HEK293 (cell line): ENCODE measurements around the gene HOXA11.

Experiments used
- FEZF1 ChIP-seq: fragments of 450-650 bp; formaldehyde crosslinking; IDR thresholded peaks from 2 replicates; pipeline ENCODE4 v1.5.1; 2016; ENCODE audit warnings: missing biosample characterization, missing genetic modification characterization
- HOXC10 ChIP-seq: sonication (generic); formaldehyde crosslinking; IDR thresholded peaks from 2 replicates; pipeline ENCODE4 v1.8.1; 2023; ENCODE audit warnings: mild to moderate bottlenecking, missing genetic modification reagents
- KLF10 ChIP-seq: fragments of 450-650 bp; IDR thresholded peaks from 2 replicates; pipeline ENCODE4 v1.5.1; 2018; ENCODE audit warnings: missing biosample characterization, mild to moderate bottlenecking, missing genetic modification characterization
- KLF8 ChIP-seq: fragments of 450-650 bp; formaldehyde crosslinking; IDR thresholded peaks from 2 replicates; pipeline ENCODE4 v1.5.1; 2016; ENCODE audit warnings: missing biosample characterization, missing genetic modification characterization
- RBAK ChIP-seq: fragments of 450-650 bp; formaldehyde crosslinking; IDR thresholded peaks from 2 replicates; pipeline ENCODE4 v1.5.1; 2016; ENCODE audit warnings: missing biosample characterization, missing genetic modification characterization
- TCF7L2 ChIP-seq: IDR thresholded peaks from 2 replicates; pipeline ENCODE4 v1.6.1; 2011; ENCODE audit warnings: low read depth, mild to moderate bottlenecking, inconsistent platforms, low read length, moderate library complexity, borderline replicate concordance
- TRIM28 ChIP-seq: IDR thresholded peaks from 2 replicates; pipeline ENCODE4 v1.6.1; 2011; ENCODE audit warnings: low read length, control low read depth, borderline replicate concordance
- ZFP37 ChIP-seq: fragments of 450-650 bp; formaldehyde crosslinking; IDR thresholded peaks from 2 replicates; pipeline ENCODE4 v1.5.1; 2016; ENCODE audit warnings: missing biosample characterization, missing genetic modification characterization
- ZNF114 ChIP-seq: fragments of 450-650 bp; formaldehyde crosslinking; IDR thresholded peaks from 2 replicates; pipeline ENCODE4 v1.5.0; 2017; ENCODE audit warnings: missing biosample characterization, missing genetic modification characterization
- ZNF138 ChIP-seq: fragments of 450-650 bp; formaldehyde crosslinking; IDR thresholded peaks from 2 replicates; pipeline ENCODE4 v1.5.1; 2016; ENCODE audit warnings: missing biosample characterization, missing genetic modification characterization, borderline replicate concordance
- ZNF311 ChIP-seq: fragments of 450-650 bp; formaldehyde crosslinking; IDR thresholded peaks from 2 replicates; pipeline ENCODE4 v1.5.1; 2017; ENCODE audit warnings: missing biosample characterization, missing genetic modification characterization, borderline replicate concordance
- ZNF341 ChIP-seq: fragments of 450-650 bp; formaldehyde crosslinking; IDR thresholded peaks from 2 replicates; pipeline ENCODE4; 2016; ENCODE audit warnings: low read depth, missing biosample characterization, missing genetic modification characterization
- ZNF354C ChIP-seq: fragments of 450-650 bp; formaldehyde crosslinking; IDR thresholded peaks from 2 replicates; pipeline ENCODE4 v1.5.1; 2016; ENCODE audit warnings: missing biosample characterization, missing genetic modification characterization, low read depth, borderline replicate concordance
- ZNF394 ChIP-seq: fragments of 450-650 bp; formaldehyde crosslinking; IDR thresholded peaks from 2 replicates; pipeline ENCODE4 v1.5.1; 2016; ENCODE audit warnings: missing biosample characterization, missing genetic modification characterization, mild to moderate bottlenecking, moderate library complexity, borderline replicate concordance
- ZNF571 ChIP-seq: fragments of 450-650 bp; formaldehyde crosslinking; IDR thresholded peaks from 2 replicates; pipeline ENCODE4 v1.5.0; 2017; ENCODE audit warnings: missing biosample characterization, missing genetic modification characterization
- ZNF654 ChIP-seq: fragments of 450-650 bp; formaldehyde crosslinking; IDR thresholded peaks from 2 replicates; pipeline ENCODE4 v1.5.1; 2016; ENCODE audit warnings: low read depth, missing biosample characterization, missing genetic modification characterization
- ZNF658 ChIP-seq: fragments of 450-650 bp; formaldehyde crosslinking; IDR thresholded peaks from 2 replicates; pipeline ENCODE4; 2016; ENCODE audit warnings: missing biosample characterization, missing genetic modification characterization
- ZNF660 ChIP-seq: fragments of 450-650 bp; IDR thresholded peaks from 2 replicates; pipeline ENCODE4 v1.5.1; 2018; ENCODE audit warnings: missing biosample characterization, mild to moderate bottlenecking, missing genetic modification characterization
- ZNF791 ChIP-seq: fragments of 450-650 bp; formaldehyde crosslinking; IDR thresholded peaks from 2 replicates; pipeline ENCODE4 v1.5.1; 2016; ENCODE audit warnings: missing biosample characterization, missing genetic modification characterization
- ZNF843 ChIP-seq: fragments of 450-650 bp; formaldehyde crosslinking; IDR thresholded peaks from 2 replicates; pipeline ENCODE4 v1.5.1; 2016; ENCODE audit warnings: missing biosample characterization, missing genetic modification characterization
- ZSCAN16 ChIP-seq: fragments of 450-650 bp; formaldehyde crosslinking; IDR thresholded peaks from 2 replicates; pipeline ENCODE4 v1.5.1; 2016; ENCODE audit warnings: missing biosample characterization, missing genetic modification characterization
- ZSCAN30 ChIP-seq: fragments of 450-650 bp; IDR thresholded peaks from 2 replicates; pipeline ENCODE4 v1.5.1; 2018; ENCODE audit warnings: missing biosample characterization, mild to moderate bottlenecking, missing genetic modification characterization, moderate library complexity
- TF ChIP-seq, protein P1 (sequence below): fragments of 450-650 bp; formaldehyde crosslinking; IDR thresholded peaks from 2 replicates; pipeline ENCODE4 v1.5.1; 2016; ENCODE audit warnings: missing biosample characterization, missing genetic modification characterization
- TF ChIP-seq, protein P2 (sequence below): fragments of 450-650 bp; formaldehyde crosslinking; IDR thresholded peaks from 2 replicates; pipeline ENCODE4 v1.5.1; 2016; ENCODE audit warnings: missing biosample characterization, missing genetic modification characterization
- TF ChIP-seq, protein P3 (sequence below): fragments of 450-650 bp; formaldehyde crosslinking; IDR thresholded peaks from 2 replicates; pipeline ENCODE4 v1.5.1; 2016; ENCODE audit warnings: missing biosample characterization, missing genetic modification characterization
- TF ChIP-seq, protein P4 (sequence below): fragments of 450-650 bp; formaldehyde crosslinking; IDR thresholded peaks from 2 replicates; pipeline ENCODE4 v1.5.1; 2016; ENCODE audit warnings: missing biosample characterization, missing genetic modification characterization, borderline replicate concordance
- TF ChIP-seq, protein P5 (sequence below): fragments of 450-650 bp; formaldehyde crosslinking; IDR thresholded peaks from 2 replicates; pipeline ENCODE4 v1.5.1; 2016; ENCODE audit warnings: missing biosample characterization, missing genetic modification characterization, borderline replicate concordance

HOXA11 gene

DNA sequence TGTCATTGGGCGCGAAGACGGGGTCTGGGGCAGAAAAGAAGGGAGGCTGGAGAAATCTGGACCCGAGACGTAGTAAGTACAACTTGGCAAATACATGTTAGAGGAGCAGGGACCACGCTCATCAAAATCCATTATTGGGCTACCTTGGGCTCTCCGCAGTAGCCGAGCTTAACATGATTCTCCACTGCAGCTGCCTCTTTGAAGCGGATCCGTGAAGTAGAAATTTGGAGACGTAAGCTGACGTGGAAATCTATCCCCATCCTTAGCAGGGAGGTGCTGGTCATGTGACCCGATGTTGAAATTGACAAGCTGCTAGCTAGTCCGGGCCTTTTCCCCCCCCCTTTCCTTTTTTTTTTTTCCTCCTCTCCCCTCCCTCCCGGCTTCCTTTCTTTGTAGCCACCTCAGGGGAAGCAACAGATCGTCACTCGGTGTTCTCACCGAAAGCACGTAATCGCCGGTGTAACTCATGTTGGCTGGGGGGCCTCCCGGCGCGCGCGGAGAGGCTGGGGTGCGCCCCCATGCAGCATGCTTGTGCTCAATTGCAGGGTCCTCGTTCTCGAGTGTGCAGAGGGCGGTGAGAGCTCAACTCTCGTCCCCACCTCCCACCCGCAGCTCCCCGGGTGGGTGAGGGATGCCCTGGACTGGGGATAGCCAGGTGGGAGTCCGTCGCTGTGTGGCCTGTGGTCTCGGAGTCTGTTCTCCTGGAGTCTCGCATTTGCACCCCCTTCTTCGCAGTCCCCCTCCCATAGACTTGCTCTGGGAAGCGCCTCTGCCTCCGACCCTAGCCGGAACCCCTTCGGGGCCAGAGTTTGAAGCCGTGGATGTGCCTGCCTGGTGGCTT lies at the start of gene HOXA11 (continued):
- TF ChIP-seq, protein P1, sequence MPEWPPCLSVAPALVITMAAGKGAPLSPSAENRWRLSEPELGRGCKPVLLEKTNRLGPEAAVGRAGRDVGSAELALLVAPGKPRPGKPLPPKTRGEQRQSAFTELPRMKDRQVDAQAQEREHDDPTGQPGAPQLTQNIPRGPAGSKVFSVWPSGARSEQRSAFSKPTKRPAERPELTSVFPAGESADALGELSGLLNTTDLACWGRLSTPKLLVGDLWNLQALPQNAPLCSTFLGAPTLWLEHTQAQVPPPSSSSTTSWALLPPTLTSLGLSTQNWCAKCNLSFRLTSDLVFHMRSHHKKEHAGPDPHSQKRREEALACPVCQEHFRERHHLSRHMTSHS (tag by site-specific recombination): no peak
- TF ChIP-seq, protein P2, sequence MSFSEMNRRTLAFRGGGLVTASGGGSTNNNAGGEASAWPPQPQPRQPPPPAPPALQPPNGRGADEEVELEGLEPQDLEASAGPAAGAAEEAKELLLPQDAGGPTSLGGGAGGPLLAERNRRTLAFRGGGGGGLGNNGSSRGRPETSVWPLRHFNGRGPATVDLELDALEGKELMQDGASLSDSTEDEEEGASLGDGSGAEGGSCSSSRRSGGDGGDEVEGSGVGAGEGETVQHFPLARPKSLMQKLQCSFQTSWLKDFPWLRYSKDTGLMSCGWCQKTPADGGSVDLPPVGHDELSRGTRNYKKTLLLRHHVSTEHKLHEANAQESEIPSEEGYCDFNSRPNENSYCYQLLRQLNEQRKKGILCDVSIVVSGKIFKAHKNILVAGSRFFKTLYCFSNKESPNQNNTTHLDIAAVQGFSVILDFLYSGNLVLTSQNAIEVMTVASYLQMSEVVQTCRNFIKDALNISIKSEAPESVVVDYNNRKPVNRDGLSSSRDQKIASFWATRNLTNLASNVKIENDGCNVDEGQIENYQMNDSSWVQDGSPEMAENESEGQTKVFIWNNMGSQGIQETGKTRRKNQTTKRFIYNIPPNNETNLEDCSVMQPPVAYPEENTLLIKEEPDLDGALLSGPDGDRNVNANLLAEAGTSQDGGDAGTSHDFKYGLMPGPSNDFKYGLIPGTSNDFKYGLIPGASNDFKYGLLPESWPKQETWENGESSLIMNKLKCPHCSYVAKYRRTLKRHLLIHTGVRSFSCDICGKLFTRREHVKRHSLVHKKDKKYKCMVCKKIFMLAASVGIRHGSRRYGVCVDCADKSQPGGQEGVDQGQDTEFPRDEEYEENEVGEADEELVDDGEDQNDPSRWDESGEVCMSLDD: peak; percentile 78
- TF ChIP-seq ZNF654 (tag by site-specific recombination): no peak; the same call in 1 of the 2 replicates
- no peak for TF ChIP-seq ZNF843 (tag by site-specific recombination)
- peak; percentile 47 for TF ChIP-seq KLF8 (tag by site-specific recombination)
- TF ChIP-seq, protein P3, sequence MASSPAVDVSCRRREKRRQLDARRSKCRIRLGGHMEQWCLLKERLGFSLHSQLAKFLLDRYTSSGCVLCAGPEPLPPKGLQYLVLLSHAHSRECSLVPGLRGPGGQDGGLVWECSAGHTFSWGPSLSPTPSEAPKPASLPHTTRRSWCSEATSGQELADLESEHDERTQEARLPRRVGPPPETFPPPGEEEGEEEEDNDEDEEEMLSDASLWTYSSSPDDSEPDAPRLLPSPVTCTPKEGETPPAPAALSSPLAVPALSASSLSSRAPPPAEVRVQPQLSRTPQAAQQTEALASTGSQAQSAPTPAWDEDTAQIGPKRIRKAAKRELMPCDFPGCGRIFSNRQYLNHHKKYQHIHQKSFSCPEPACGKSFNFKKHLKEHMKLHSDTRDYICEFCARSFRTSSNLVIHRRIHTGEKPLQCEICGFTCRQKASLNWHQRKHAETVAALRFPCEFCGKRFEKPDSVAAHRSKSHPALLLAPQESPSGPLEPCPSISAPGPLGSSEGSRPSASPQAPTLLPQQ (tag by site-specific recombination): 0 out of 2 replicates have a peak, but pooled peaks have one; percentile 9
- TF ChIP-seq ZNF571 (tag by site-specific recombination): no peak
- TF ChIP-seq ZNF354C: no peak
- TF ChIP-seq TCF7L2: peak; percentile 38; the same call in 1 of the 2 replicates
- TF ChIP-seq ZNF394: peak; percentile 68; the same call in 1 of the 2 replicates
- no peak for TF ChIP-seq RBAK (tag by site-specific recombination)
- TF ChIP-seq ZFP37 (tag by site-specific recombination): peak; percentile 70; the same call in 1 of the 2 replicates
- TF ChIP-seq, protein P4, sequence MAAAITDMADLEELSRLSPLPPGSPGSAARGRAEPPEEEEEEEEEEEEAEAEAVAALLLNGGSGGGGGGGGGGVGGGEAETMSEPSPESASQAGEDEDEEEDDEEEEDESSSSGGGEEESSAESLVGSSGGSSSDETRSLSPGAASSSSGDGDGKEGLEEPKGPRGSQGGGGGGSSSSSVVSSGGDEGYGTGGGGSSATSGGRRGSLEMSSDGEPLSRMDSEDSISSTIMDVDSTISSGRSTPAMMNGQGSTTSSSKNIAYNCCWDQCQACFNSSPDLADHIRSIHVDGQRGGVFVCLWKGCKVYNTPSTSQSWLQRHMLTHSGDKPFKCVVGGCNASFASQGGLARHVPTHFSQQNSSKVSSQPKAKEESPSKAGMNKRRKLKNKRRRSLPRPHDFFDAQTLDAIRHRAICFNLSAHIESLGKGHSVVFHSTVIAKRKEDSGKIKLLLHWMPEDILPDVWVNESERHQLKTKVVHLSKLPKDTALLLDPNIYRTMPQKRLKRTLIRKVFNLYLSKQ (tag by site-specific recombination): no peak
- no peak; the same call in 1 of the 2 replicates for TF ChIP-seq ZSCAN16 (tag by site-specific recombination)
- TF ChIP-seq ZNF658 (tag by site-specific recombination): no peak
- TF ChIP-seq FEZF1 (tag by site-specific recombination): no peak; the same call in 1 of the 2 replicates
- 0 out of 2 replicates have a peak, but pooled peaks have one; percentile 13 for TF ChIP-seq KLF10 (tag by site-specific recombination)
- TF ChIP-seq ZNF311 (tag by site-specific recombination): no peak
- TF ChIP-seq ZNF138 (tag by site-specific recombination): no peak
- TF ChIP-seq ZNF114 (tag by site-specific recombination): no peak
- peak; percentile 93 for TF ChIP-seq ZNF341
- TF ChIP-seq, protein P5, sequence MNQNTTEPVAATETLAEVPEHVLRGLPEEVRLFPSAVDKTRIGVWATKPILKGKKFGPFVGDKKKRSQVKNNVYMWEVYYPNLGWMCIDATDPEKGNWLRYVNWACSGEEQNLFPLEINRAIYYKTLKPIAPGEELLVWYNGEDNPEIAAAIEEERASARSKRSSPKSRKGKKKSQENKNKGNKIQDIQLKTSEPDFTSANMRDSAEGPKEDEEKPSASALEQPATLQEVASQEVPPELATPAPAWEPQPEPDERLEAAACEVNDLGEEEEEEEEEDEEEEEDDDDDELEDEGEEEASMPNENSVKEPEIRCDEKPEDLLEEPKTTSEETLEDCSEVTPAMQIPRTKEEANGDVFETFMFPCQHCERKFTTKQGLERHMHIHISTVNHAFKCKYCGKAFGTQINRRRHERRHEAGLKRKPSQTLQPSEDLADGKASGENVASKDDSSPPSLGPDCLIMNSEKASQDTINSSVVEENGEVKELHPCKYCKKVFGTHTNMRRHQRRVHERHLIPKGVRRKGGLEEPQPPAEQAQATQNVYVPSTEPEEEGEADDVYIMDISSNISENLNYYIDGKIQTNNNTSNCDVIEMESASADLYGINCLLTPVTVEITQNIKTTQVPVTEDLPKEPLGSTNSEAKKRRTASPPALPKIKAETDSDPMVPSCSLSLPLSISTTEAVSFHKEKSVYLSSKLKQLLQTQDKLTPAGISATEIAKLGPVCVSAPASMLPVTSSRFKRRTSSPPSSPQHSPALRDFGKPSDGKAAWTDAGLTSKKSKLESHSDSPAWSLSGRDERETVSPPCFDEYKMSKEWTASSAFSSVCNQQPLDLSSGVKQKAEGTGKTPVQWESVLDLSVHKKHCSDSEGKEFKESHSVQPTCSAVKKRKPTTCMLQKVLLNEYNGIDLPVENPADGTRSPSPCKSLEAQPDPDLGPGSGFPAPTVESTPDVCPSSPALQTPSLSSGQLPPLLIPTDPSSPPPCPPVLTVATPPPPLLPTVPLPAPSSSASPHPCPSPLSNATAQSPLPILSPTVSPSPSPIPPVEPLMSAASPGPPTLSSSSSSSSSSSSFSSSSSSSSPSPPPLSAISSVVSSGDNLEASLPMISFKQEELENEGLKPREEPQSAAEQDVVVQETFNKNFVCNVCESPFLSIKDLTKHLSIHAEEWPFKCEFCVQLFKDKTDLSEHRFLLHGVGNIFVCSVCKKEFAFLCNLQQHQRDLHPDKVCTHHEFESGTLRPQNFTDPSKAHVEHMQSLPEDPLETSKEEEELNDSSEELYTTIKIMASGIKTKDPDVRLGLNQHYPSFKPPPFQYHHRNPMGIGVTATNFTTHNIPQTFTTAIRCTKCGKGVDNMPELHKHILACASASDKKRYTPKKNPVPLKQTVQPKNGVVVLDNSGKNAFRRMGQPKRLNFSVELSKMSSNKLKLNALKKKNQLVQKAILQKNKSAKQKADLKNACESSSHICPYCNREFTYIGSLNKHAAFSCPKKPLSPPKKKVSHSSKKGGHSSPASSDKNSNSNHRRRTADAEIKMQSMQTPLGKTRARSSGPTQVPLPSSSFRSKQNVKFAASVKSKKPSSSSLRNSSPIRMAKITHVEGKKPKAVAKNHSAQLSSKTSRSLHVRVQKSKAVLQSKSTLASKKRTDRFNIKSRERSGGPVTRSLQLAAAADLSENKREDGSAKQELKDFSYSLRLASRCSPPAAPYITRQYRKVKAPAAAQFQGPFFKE (tag by site-specific recombination): no peak
- TF ChIP-seq ZNF791 (tag by site-specific recombination): no peak
- peak; percentile 1; the same call in 1 of the 2 replicates for TF ChIP-seq ZNF660
- no peak for TF ChIP-seq HOXC10 (CRISPR knock-in tag)
- no peak for TF ChIP-seq TRIM28
- TF ChIP-seq ZSCAN30 (tag by site-specific recombination): no peak
